HG03108 (cell line): ENCODE measurements around the gene COL21A1.

ENCODE experiments used
- ATAC-seq: cut with Tn5 transposase; IDR thresholded peaks from one replicate; pipeline ENCODE4 v1.9.1; 2021; ENCODE audit warnings: moderate library complexity; ENCODE audit not compliant: unreplicated experiment

The COL21A1 gene

DNA sequence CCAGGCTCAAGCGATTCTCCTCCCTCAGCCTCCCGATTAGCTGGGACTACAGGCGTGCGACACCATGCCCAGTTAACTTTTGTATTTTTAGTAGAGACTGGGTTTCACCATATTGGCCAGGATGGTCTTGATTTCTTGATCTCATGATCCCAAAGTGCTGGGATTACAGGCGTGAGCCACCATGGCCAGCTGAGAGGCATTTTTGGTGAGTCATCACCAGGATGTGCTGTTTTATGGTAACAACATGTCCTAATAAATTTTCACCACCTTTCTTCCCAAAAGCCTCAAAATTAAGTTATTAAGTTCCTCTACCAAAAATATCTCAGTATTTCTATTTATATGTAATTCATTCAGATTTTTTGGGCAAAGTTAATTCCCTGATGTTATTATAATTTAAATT lies 53.5 kb downstream of the COL21A1 start:
- no peak for ATAC-seq

DNA sequence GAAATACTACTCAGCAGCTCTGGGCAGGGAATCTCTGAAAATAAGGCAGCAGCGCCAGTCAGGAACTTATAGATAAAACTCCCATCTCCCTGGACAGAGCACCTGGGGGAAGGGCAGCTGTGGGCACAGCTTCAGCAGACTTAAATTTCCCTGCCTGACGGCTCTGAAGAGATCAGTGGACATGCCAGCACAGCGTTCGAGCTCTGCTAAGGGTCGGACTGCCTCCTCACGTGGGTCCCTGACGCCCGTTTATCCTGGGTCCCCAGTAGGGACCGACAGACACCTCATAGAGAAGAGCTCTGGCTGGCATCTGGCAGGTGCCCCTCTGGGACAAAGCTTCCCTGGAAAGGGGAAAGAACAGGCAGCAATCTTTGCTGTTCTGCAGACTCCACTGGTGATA lies 59.0 kb downstream of the COL21A1 start:
- ATAC-seq = no peak

DNA sequence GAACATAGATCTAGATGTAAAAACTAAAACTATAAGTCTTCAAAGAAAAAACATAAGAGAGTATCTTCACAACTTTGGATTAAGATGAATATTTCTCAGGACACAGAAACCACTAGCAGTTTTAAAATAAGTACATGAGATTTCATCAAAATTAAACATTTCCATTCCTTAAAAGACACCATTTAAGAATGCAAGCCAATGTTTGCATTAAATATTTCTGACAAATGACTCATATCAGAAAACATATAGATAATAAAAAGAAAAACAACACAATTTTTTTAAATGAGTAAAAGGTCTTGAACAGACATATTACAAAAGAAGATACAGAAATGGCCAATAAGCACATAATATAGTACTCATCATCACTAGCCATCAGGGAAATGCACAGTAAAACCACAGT lies 59.7 kb downstream of the COL21A1 start:
- no peak for ATAC-seq

DNA sequence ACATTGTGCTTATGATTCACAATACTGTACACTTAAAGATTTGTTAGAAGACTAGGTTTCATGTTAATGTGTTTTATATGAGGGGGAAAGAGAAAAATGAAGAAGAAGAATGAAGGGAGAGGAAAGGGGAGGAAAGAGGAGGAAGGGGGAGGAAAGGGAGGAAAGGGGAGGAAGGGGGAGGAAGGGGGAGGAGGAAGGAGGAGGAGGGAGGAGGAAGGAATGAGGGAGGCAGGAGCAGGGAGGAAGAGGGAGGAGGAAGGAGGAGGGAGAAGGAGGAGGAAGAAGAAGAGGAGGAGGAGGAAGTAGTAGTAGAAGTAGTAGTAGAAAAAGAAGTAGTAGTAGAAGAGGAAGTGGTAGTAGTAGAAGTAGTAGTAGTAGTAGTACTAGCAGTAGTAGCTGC lies 70.6 kb downstream of the COL21A1 start:
- ATAC-seq = no peak

DNA sequence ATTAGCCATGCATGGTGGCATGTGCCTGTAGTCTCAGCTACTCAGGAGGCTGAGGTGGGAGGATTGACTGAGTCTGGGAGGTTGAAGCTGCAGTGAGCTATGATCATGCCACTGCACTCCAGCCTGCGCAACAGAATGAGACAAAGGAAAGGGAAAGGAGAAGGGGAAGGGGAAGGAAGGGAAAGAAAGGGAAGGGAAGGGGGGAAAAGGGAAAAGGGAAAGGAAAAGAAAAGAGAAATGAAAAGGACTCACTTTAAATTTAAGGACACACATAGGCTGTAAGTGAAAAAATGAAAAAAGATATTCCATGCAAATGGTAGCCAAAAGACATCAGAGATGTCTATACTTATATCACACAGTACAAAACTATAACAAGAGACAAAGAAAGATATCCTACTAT lies 74.2 kb downstream of the COL21A1 start:
- ATAC-seq = no peak

DNA sequence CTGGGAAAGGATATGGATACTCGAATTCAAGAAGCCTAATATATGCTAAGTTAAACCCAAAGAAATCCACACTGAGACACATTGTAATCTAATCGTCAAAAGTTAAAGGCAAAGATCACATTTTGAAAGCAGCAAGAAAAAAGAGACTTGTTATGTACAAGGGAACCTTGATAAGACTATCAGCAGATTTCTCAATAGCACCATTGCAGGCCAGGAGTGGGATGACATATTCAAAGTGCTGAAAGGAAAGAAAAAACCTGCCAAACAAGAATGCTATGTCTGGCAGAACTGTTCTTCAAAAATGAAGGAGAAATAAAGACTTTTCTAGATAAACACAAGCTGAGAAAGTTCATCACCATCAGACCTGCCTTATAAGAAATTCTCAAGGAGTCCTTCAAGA lies 75.2 kb downstream of the COL21A1 start:
- ATAC-seq = no peak

DNA sequence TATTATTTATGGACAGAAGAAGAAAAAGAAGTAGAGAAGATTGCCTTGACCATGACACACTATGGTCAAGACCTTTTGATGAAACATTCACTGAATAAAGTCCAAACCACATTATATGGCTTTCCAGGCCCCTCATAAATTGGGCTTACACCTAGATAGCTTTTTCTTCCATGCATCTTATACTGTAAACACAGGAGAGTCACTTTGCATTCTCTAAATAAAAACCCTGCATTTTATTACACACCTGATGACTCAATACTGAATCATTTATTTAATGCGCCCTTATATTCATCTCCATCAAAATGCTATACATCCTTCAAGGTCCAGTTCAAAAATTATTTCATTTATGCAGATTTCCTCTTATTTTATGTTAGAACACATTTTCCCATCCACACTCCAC lies 78.0 kb downstream of the COL21A1 start:
- ATAC-seq = no peak

DNA sequence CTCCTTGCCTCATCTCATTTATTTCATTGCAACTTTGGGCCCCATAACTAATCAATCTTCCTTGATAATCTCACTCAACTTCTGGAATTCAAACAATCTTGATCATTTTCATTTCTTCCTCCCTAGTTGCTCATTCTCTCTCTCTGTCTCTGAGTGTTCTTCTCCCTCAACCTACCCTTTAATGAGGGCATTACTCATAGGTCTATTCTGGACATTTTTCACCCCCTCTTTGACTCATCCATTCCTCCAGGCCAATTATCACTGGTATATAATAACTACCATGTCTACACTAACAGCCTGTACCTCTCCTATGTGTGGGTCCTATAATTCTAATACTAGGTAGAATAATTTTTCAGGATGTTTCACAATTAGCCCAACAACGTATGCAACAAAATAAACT lies 78.8 kb downstream of the COL21A1 start:
- no peak for ATAC-seq

DNA sequence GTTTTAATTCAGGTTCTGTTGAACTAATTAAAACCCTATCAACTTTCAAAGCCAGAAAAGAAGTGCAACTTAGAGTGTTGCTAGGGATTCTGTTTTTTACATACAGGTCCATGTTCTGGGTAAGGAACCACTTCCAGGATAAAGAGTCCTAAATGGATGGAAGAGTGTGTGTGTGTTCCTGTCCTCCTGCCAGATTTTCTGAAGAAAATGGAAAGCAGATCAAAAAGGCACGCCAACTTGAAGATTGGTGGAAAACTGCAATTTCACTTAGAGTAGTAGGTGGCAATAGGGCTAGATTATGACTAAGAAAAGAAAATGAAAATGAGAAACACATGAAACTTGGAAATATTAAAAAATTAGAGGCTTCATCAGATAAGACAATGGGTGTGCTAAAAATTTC lies 85.3 kb downstream of the COL21A1 start:
- ATAC-seq = no peak

DNA sequence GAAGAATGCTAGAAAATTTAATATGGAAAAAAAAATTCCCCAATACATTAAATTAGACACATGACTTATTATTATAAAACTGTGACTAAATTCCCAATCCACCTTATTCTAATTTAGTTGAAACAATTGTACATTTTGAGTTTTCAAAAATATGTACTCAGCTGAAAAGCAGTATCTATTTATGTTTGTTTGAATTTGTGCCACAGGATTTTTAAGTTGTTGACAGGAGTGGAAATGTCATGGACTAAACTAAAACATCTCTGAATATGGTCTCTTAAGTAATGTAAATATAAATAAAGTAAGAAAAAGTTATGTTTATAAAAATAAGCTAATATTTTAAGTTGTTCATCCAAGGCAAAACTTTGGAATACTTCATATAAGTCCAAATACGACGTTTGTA lies 86.9 kb downstream of the COL21A1 start:
- ATAC-seq = no peak

DNA sequence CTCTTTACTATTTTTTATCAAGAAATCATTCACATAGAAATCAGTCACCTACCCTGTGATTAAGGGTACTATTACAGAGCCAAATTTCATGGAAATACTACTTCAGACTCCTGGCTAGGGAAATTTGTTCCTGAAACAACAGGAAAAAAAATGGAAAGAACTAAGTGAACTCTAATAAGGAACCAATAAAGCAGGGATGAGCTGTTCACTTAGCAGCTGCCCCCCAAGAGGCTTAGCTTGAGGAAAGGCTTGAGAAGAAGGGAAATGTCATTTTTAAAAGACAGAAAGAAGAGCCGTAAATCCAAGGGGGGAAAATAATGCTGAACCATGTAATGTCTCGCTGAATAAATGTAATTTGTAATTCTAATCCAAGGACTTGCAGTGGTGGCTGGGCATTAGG lies 88.8 kb downstream of the COL21A1 start:
- no peak for ATAC-seq

DNA sequence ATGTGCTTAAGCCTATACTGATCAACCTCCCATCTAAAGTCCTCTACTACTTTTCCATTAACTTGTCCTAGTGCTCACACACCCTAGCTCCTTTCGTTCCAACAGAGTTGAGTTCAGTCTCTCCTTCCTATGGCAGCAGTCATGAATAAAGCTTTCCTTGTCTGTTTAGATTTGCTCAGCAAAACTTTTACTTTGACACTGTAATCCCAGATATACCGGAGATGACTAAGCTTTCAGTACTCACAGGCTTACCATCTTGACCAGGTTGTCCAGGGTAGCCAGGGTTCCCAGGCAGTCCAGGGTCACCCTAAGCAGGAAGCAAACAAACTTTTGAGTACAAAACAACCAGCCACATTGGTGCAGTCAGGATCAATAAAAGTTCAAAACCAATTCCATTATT lies 90.7 kb downstream of the COL21A1 start:
- no peak for ATAC-seq

DNA sequence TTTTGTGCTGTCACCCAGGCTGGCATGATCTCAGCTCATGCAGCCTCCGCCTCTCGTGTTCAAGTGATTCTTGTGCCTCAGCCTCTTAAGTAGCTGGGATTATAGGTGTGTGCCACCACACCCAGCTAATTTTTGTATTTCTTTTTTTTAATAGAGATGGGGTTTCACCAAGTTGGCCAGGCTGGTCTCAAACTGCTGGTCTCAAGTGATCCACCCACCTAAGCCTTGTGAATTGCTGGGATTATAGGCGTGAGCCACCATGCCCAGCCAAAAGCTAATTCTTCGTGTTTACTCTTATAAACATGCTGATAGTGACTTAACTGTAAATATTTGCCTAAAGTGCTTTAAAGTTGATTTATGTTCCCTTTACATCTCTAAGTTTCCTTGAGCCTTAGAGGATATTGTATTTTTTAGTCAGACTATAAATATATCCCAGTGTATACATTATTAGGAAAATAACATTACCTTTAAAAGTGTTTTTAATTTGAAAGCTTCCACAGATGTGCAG lies 91.7 kb downstream of the COL21A1 start:
- no peak for ATAC-seq

DNA sequence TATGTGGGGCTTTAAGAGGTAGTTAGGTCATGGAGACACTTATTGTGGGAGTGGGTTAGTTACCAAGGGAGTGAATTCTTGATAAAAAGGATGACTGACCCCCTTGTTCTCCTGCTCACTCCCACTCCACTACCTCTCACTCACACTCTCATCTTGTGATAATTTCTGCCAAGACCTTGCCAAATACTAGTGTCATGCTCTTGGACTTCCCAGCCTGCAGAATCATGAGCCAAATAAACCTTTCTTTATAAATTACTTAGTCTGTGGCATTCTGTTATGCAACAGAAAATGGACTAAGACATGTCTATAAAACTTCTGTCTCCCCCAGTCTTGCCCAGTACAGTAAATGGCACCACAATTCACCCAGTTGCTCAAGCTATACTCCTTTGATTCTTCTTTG lies 93.3 kb downstream of the COL21A1 start:
- ATAC-seq = no peak

DNA sequence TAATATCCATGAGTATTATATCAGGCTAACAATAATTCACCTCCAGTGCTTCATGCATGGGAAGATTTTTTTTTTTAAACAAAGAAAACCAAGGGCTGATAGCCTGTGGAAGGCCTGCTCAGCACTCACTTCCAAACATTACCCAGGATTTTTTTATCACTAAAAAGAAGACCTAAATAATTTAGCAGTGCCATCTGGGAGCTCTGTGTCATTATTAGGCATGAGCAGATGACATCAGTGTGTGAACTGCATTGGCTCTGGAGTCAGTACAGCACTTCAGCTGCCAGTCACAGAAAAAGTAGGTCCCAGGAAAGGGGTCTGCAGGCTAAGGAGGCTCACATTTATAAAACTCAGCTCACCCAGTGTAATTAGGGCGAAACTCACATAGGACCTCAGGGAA lies 94.8 kb downstream of the COL21A1 start:
- ATAC-seq = no peak

DNA sequence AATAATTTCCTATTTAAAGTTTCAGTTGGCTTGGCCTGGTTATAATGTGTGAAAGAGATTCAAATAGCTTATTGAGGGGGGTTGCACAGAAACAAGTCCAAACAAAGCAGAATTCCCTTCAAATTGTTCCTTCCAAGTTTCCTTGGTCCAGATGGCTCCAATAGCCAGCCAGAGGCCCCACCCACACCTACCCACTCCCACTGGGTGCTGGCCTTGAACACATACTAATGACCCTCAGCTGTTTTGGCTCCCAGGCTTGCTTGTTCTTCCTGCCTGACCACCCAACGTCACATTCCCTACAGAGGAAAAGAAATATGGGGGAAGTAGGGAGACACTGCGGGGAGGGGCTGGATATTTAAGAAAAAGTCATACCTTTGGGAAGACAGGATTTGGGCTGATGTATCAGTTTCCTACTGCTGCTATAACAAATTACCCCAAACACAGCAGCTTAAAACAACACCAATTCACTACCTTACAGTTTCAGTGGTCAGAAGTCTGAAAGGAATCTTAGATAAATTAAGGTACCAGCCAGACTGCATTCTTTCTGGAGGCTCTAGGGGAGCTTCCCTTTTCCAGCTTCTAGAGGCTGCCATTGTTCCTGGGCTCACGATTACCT lies 95.7 kb downstream of the COL21A1 start:
- no peak for ATAC-seq

DNA sequence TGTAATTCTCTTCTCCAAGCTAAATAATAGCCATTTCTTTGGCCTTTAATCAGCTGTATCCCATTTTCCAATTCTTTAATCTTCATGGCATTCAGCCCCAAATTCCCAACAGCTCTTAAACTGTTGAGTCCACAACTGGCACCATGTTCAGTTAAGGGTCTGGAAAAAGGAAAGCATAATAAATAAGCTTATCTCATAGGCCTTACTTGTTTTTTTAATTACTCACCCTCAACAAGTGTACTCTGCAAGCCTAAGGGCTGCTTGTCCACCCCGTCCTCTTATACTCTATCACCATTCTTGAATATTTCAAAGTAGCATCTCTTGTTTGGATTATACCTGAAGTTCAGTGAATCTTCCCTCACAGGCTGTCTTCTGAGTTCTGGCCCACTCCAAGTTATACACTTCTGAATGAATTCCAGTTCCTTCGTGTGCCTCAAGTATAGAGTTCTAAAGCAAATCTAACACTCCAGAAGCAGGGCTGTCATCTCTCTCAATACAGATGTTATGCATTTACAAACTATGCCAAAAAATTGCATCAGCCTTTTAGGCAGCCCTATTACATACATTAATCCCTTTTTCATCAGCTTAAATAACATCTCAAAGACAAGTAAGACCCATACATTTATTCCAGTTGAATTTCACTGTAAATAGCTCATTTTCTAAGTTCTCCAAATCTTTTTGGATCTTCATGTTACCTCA lies 98.7 kb downstream of the COL21A1 start:
- ATAC-seq = no peak

DNA sequence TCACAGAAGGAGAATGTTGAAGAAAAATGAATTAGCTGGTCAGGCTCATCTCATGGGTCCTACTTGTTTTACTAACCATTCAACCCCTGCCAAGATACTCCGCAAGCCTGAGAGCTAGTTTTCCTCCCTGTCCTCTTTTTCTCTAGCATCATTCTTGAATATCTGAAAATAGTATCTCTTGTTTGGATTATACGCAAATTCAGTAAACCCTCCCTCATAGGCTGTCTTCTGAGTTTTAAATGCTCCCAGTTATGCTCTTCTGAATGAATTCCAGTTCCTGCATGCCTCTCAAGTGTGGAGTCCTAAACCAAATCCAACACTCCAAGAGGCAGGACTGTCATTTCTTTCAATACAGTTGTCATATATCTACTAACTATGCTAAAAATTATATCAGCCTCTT lies 99.6 kb downstream of the COL21A1 start:
- no peak for ATAC-seq

DNA sequence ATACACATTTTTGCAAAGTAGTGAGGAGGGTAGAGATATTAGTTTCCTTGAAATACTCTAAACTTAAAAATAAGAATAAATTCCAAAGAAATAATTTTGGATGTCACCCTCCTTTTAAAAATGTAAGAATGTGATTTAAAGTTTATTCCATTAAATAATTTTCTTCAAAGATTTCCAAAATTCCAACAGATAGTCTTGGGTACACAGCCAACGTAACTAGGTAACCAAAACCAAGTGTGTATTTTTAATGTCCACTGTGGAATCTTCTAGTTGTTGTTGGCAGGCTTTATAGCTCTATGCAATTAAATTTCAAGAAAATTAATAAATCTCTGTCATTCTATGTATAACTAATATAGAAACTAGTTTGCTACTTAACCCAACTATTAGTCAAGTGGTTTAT lies 101.3 kb downstream of the COL21A1 start:
- no peak for ATAC-seq

DNA sequence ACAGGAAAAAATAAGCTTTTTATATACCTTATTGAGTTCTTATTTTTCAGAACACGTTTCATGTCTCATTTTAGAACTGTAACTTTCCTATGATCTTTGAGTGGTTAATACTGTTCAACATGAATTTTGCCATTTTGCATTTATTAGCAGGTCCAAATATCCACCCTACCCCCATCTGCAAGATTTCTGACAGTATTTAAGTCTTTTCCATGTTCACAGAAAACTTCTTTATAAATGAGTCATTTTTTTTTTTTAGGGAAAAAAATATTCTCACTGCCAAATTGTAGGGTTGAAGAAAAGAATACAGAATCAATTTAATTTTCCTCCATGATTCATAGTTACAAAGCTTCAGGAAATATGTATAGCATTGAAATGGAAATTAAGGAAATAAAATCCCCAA lies 101.8 kb downstream of the COL21A1 start:
- no peak for ATAC-seq

DNA sequence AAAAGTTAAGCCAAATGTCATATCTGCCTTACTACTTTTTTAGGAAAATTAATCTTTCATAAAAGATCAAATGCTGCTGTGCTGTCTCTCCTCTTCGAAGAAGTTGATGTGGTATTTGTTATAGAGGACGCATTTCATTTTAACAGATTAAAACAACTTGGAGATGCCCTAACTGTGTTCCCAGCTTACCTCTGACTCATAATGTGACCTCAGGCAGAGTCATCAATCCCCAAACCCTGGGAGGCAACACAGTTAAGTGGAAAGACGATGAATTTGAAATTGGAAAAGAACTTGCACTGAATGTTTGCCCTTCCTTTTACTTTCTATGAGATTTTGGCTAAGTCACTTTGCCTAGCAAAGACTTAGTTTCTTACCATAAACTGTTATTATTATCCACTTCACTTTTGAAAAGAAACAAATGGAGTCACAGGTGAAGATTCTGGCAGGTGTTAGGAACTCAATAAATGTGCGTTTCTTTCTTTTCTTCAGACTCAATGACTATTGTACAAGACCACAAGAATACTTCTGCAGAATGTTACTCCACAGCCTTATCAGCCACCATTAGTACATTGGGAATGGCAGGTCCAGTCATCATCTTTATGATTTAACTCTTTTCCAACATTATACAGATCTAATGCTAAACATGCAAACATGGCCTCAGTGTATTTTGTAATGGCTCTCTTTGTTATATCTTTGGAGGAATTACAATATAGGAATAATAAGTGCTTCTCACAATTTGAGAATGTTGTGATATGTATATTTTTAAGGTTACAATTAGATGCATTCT lies 102.6 kb downstream of the COL21A1 start:
- no peak for ATAC-seq

DNA sequence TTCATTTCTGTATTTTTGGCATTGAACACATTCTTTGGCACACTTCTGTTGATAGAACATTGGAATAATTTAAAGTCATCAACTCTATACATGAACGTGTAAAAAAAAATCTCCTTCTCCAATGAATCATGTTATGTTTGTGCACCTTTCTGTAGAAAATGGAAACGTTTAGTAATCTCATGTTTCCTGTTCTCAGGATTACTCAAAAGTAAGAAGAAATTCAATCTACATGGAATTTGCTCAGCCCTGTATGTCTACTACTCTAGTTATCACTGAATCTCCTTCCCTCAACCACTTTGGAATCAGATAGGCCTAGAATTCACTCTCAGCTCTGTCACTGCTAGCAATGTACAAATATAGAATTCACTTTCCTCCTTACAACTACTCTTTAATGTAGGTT lies 103.6 kb downstream of the COL21A1 start:
- no peak for ATAC-seq
